ENCODE data around the gene FANCE.

FANCE gene

DNA sequence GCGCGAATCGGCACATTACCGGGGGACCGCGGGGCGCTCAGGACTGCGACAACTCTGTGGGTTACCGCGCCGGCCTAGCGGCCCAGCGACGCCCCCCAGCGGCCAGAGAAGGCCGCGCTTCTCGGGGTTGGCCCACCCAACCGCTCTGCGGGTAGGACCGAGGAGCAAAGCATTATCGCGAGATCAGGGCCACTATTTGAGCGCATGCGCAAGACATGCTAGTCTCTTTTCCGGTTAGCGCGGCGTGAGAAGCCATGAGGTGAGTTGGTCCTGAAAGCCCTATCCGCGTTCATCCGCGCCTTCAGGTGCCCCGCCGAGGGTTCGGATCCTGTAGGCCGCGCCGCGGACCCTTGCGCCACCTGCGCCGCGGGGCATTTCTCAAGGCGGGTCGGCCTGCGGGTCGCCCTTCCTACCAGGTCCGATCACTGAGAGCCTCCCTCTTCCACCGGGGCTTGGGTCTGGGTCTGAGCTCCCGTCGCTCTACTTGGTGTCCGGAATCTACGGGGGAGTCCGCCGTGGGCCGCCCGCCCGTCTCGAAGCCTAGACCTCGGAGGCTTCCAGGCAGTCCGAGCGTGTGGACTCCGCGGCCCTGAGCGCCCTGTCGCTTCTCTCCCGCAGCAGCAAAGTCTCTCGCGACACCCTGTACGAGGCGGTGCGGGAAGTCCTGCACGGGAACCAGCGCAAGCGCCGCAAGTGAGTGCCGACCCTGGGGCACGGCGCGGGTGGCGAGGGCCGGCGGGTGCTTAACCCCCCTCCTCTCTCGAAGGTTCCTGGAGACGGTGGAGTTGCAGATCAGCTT, 16.2 kb downstream of the FANCE start, which contains the start of gene RPL10A:
Gene RPL10A, plus strand, starts transcription at position 221 of the 799 bp plus-strand sequence. Its CDS starts 34 bp downstream, at position 255.
- peak; percentile 89 for DNase-seq (ENCODE audit: low read depth, low spot score)

- no peak for DNase-seq (ENCODE audit: low read depth, low spot score)
Measured at GRCh38 chr6:35468980-35469750, 17.0 kb downstream of the FANCE start.

- DNase-seq (ENCODE audit: low read depth, low spot score), result no peak
Measured at GRCh38 chr6:35469751-35470662, 17.9 kb downstream of the FANCE start.

DNA sequence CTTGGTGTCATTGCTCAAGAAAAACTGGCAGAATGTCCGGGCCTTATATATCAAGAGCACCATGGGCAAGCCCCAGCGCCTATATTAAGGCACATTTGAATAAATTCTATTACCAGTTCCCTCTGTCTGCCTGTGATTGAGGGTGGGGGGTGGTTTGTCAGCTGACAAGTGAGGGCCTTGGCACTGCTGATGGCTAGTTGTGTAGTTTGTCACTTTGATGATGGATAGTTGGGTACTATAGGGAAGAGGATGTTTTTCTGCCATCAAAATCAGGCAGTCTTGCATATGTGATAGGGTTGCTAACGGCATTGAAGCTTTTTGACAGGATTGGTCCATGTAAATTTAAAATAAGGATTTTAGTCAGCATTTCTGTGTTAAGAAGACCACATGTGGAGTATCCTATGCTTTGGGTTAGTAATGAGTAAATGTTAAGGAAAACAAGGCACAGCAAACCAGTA, 18.6 kb downstream of the FANCE start:
- no peak for DNase-seq (ENCODE audit: low read depth, low spot score)

DNA sequence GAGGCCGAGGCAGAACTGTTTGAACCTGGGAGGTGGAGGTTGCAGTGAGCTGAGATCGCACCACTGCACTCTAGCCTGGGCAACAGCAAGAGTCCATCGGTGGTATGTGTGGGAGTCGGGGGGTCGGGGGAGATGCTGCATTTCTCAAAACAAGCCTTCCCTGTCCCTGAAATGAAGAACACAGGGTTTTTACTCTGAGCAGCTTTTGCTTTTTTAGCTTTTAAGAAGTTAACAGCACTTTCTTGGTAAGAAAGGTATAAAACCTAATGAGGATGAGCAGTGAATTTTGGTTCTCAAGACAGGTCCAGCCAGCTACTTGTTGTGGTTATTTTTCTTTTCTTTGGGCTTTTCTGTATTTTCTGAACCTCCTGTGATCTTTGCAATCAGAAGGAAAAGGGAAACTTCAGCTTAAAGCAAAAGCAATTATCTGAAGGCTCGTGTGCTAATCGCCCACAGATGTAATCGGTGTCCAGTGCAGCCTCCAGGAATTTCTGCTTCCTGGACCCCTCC, 19.8 kb downstream of the FANCE start:
- no peak for DNase-seq (ENCODE audit: low read depth, low spot score)

- DNase-seq (ENCODE audit: low read depth, low spot score), result no peak
Measured at GRCh38 chr6:35473075-35473849, 21.1 kb downstream of the FANCE start.

- DNase-seq (ENCODE audit: low read depth, low spot score), result no peak
Measured at GRCh38 chr6:35473850-35474130, 21.7 kb downstream of the FANCE start.

- DNase-seq (ENCODE audit: low read depth, low spot score), result no peak
Measured at GRCh38 chr6:35474131-35474941, 22.2 kb downstream of the FANCE start.

DNA sequence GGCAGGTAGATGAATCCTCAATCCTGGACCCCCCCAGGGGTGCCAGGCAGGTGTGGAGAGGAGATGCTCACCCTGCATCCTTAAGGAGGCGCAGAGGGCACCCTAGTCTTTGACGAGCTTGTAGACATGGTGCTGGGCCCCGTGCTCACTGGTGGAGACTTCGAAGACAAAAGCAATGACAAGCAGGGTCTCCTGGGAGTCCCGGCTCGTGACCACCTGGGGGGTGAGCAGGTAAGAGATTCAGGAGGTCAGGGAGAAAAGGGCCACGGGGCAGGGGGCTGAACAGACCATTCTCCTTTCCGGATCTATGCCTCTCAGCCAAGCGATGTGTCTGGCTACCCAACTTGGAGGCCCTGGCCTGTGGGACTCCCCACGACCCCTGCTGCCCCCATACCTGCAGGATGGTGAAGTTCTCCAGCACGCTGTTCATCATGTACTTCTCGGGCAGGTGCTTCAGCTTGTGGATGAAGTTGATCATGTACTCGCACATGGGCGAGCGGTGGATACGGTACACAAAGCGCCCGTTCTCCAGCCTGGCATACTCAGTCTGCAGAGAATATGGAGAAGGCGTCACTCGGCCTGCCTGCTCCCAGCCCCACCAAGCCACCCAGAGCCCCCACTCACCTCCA, 22.9 kb downstream of the FANCE start:
- DNase-seq (ENCODE audit: low read depth, low spot score), result no peak

- no peak for DNase-seq (ENCODE audit: low read depth, low spot score)
Measured at GRCh38 chr6:35475573-35475972, 23.4 kb downstream of the FANCE start.

DNA sequence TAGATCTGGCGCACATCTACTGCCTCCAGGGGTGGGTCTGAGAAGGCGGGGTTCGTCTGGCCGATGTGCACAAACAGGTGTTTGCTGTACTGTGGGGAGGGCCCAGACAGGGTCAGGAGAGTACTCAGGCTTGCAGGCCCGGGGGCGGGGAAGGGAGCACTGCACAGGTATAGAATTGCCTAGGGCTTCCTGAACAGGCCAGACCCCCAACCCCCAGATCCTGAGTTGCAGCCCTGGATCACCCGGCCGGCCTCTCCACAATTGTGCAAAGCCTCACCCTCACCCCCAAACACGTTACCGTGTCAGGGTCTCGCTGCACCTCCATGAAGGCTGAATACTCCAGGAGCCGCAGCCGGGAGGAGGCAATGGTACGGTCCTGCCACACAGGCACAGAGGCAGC, 23.9 kb downstream of the FANCE start:
- DNase-seq (ENCODE audit: low read depth, low spot score), result no peak

DNA sequence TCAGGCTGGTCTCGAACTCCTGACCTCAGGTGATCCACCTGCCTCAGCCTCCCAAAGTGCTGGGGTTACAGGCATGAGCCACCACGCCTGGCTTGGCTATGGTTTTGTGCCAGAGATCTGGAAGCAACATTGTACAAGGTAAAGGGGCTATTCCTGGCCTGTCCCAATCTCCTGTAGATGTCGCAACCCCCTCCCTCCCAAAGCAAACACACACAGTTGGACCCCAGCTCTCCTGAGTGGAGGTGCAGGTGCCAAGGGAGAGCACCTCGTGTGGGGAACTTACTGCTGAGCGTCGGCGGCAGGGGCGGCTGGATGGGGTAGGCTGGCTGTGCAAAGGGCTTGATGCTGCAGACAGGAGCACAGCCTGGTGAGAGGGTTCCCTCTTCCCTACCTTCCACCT, 24.9 kb downstream of the FANCE start:
- DNase-seq (ENCODE audit: low read depth, low spot score), result no peak

- no peak for DNase-seq (ENCODE audit: low read depth, low spot score)
Measured at GRCh38 chr6:35477551-35478179, 25.5 kb downstream of the FANCE start.

GRCh38 chr6:35478259-35478658, 26.1 kb downstream of the FANCE start:
- DNase-seq (ENCODE audit: low read depth, low spot score), result no peak

- DNase-seq (ENCODE audit: low read depth, low spot score), result no peak
Measured at GRCh38 chr6:35480176-35480575, 28.0 kb downstream of the FANCE start.

- no peak for DNase-seq (ENCODE audit: low read depth, low spot score)
Measured at GRCh38 chr6:35481226-35481625, 29.1 kb downstream of the FANCE start.

DNA sequence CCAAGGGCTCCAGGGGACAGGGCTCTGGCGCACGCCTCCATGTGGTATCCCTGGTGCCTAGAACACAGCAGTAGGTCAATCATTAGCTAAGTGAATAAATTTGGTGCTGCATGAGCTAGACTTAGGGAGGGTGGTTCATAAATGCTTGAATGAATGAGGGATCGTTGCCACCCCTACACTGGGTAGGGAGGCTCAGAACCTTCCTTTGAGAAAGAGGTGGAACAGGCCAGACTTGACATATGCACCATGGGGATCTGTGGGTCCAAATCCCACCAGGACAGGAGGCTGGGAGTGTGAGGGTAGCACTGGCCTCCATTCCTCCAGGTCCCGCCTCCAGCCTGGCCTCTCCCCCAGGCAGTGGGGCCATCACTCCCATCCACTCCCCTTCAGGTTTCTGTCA, 30.9 kb downstream of the FANCE start:
- no peak for DNase-seq (ENCODE audit: low read depth, low spot score)

DNA sequence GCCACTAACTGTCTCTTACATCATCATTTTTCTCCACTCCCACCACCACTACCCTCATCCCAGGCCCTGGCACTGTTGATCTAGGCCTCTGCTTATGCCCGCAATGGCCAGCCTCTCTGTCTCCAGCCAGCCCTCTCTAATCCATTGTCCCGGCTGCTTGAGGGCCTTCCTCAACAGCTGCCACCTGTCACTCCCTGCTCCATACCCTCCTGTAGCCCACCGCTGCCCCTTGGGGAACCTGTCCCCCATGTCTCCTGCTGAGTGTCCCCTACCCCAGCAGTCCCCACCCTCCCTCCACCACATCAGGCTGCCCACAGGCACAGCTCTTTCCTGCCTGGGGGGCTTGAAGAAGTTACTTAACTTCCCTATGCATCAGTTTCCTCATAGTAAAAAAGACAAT, 31.4 kb downstream of the FANCE start:
- DNase-seq (ENCODE audit: low read depth, low spot score), result no peak
